Activated CD4-positive, CD25-positive, alpha-beta regulatory T cell treated with anti-CD3 and anti-CD28 coated beads, Interleukin-2, amount 50 U/mL, for 72 hours (primary cell): ENCODE results near the gene FXYD7.
A peak's percentile ranks its signal among the peaks of the same experiment; 100 is the strongest.

Experiments
- DNase-seq: peaks from one replicate; pipeline ENCODE4 v3.0.0; 2021

FXYD7 gene

DNA sequence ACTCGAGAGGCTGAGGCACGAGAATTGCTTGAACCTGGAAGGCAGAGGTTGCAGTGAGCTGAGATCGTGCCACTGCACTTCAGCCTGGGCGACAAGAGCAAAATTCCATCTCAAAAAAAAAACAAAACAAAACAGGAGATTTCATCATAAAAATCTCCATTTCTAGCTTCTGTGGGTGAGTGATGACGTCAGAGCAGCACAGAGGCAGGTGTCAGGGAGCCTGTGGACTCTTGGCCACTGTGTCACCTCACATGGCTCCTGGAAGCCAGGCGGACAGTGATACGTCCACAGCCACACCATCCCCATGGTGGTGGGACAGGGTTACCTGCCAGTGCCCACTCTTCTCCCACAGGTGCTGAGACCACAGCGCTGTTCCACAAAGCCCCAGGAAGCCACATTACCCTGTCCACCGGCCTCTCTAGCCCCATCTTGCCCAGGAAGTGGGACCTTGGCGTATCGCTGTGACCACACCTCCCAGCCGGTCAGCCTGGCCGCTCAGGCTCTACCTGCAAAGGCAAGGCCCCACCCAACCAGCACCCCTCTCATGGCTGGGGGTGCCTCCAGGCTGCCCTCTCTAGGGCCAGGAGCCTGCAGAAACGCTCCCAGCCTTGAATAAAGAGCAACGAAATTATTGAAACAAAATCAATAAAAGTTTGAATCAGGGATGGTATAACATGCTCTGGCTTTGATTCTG is 29.9 kb upstream of the FXYD7 start:
- no peak for DNase-seq

DNA sequence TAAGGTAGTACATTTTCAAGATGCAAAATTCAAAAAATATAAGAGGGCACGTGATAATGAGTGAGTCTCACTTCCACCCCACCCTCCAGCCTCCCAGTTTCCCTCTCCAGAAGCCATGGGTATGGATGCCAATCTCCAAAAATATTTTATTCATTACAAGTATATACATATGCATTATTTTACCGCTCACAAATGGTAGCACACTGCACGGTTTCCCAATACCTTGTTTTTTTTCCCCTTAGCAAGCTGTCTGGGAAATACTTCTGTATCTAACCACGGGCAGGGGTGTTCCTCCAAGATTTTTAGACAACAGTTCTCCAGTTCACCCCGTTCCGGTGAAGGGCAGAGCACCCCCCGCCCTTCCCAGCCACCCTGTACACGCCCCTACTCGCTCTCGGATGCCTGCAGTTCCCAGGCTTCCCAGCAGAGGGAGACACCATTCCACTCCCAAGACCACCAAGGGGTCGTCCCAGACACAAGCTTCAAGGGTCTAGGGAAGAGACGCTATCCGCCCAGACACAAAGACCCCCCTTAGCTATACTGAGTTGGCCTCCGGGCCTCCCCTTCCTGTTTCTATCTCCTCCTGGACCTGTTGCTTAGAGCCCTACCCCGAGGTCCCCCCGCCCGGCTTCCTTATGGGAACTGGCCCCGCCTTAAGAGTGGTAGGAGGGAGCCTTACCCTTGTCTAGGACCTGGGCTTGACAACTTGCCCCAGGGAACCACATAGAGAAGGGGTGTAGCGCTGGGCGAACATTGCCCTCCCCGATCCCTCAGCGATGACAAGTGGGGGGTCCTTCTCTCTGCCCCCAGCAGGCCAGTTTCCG is 28.5 kb upstream of the FXYD7 start:
- peak; percentile 74 for DNase-seq

DNA sequence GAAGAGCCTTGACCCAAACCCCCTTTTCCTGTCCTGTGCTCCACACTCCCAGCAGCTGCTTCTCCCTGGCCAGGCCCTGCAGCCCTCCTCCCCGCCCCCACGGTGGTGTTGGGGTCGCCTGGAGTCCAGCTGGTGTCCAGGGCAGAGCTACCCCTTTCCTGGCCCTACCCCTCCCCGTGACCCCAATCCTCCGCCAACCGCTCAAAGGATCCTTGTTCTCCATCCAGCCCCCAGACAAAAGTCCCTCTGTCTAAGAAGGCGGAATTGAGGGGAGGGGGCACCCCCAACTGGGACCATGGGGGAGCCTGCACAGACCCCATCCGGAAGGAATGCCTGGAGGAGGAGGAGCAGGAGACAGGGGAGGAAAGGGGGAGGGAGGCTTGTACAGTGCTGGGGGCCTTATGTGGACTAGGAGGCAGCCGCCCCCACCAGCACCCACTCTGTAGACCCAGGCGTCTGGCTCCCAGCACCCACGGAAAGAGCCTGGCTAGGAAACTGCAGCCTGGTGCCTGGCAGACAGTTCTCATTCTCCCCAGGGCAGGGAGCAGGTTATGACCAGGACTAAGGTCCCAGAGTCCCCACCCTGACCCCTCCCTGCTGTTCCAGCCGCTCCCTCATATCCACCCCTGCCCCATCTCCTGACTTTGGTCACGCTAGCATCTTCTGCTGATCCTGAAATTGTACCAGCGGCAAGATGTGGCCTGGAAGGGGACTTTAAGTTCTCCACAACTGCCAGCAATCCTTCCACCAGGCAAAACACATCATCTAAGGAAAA is 27.7 kb upstream of the FXYD7 start, which contains the start of gene FXYD3:
FXYD3 (plus strand) TSS at position 647 of the 775 bp plus-strand sequence. CDS start 3,554 bp downstream, outside the sequence.
- no peak for DNase-seq

DNA sequence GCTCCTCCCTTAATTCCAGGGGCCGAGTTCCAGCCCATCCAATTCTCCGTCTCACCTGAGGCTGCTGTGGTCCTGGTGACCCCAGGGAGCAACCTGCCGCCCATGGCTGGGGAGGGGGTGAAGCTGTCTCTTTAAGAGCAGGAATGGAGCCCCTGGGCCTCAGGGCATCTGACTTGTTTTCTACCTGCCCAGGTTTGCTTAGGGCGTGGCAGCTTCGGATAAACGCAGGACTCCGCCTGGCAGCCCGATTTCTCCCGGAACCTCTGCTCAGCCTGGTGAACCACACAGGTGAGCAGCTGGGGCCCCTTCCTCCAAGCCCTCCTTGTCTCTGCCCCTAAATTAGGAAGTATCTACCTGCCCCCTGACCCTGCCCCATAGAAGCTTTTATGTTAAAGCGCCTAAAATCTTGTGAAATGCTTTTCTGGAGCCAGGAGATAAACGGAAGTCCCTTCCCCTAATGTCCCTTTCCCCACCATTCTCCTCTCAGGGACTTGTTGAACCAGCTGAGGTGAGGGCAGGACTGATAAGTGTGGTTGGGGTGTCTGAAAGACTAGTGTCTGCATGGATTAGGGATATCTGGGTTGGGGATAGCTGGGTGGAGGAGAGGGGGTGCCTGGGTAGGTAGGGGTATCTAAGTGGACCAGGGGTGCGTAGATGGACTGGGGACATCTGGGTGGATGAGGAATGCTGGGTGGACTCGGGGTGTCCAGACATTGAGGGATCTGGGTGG is 26.8 kb upstream of the FXYD7 start:
- DNase-seq, result no peak

GRCh38 chr19:35117116-35117515 is 25.9 kb upstream of the FXYD7 start:
- DNase-seq, result no peak

GRCh38 chr19:35117799-35118198 is 25.3 kb upstream of the FXYD7 start:
- no peak for DNase-seq

DNA sequence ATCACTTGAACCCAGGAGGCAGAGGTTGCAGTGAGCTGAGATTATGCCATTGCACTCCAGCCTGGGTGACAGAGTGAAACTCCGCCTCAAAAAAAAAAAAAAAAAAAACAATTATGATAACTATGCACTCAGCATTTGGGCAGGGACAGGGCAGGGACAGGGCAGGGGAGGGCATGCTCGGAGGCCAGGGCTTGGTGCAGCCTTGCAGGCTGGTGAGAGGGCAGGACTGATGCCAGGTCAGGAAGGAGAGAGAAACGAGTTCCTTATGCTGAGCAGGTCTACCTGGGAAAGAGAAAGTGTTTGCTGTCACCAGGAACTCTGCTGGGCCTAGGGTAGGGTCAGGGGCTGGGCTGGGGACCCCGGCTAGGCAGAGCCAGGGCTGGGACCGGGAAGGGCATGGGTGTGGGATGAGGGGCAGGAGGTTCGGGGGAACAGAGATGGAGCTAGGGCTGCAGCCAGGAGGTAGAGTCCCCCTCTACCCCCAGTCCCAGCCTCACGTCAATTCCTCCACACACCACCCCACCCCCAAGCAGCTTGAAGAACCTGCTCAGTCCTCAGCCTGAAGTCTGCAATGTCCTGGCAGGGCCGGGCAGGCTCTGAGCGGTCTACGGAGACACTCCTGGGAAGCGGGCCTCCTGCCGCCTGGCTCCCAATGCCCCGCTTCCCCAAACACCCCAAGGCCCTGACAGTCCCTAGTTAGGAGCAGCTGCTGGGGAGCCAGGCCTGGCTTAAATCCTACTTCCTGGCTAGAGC is 24.6 kb upstream of the FXYD7 start:
- DNase-seq, result no peak

DNA sequence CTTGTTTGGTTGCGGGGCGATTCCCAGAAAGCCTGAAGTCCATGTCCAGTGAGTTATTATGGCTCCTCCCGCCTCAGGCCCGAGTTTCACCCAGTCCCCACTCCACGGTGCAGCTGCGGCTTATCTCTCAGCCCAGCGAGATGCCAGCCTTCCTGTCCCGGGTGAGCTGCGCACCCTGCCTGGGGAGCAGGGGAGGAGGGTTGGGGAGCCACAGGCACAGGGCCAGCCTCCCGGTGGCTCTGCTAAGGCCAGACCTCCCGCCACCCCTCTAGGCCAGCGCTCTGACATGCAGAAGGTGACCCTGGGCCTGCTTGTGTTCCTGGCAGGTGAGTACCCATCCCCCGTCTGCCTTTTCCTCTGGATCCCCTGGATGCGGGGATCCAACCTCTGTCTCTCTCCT is 24.0 kb upstream of the FXYD7 start:
- no peak for DNase-seq

GRCh38 chr19:35119578-35120155 is 23.4 kb upstream of the FXYD7 start:
- no peak for DNase-seq

DNA sequence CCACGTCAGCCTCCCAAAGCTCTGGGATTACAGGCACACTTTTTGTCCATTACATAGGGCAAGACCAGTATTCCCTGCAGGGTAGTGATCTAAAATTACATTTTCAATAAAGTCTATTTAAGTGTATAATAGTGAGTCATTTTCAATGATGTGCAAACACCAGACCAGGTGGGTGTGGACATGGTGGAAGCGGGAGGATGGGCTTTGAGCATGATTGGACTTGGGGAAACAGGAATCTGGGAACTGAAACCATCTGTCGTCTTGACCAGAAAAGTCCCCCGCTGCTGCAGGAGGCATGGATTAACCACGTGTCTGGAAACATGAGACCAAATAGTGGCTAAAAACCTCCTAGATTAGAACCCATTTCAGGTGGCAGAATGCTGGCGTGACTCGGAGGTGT is 22.6 kb upstream of the FXYD7 start:
- DNase-seq, result no peak

DNA sequence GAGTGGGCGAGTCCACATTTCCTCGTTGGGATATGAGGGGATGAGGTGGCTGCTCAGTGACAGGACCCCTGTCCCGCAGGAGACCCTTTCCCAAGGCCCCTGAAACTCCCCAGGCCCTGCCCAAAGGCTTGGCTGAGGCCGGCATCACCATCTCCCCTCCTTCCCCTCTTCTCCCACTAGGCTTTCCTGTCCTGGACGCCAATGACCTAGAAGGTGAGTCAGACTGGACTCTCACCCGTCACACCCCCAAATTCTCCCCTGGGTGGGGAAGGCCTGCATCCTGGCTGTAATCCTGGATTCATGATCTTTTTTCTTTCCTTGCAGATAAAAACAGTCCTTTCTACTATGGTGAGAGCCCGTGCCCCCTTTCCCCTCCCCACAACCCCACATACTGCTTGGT is 22.2 kb upstream of the FXYD7 start:
- DNase-seq, result no peak

GRCh38 chr19:35122687-35123551 is 20.1 kb upstream of the FXYD7 start:
- DNase-seq, result no peak

GRCh38 chr19:35123573-35123972 is 19.5 kb upstream of the FXYD7 start:
- no peak for DNase-seq

DNA sequence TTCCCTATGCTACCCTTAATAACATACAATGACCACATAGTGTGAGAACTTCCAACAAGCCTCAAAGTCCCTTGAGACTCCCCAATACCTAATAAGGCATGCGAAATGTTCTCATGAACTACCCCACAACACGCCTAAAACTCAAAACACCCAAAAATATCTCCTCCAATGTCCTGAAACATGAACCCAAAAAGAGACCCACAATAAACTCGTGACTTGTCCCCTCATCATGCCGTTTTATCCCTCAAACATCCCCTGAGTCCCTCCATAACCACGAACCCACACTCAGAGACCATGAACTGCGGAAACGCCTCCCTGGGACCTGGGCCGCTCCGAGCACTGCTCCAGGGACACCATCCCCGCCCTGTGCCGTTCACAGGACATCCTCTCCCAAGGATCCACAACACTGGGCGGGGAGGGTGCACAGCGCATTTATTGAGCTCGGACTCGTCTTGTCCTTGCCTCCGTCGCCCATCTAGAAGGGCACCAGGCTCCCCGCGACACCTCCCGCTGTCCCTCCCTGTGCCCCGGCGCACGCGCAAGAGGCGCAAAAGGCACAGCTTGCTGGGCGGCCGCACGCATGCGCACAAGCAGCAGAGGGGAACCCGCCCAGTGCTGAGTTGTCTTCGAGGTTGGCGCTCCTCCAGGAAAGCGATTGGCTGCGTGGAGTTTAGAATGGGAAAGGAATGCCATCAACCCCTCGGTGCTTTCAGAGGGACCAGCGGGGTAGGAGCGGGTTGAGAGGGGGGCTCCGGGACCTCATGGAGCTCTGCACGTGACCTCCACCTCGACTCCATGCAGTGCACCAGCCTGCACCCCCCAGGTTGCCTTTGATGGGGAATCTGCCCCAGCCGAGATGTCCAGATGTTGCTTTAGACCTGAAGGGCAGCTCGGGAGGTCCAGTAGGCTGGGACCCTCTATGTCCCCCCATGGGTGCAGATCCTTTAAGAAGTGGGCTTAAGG is 18.7 kb upstream of the FXYD7 start:
- peak; percentile 87 for DNase-seq

DNA sequence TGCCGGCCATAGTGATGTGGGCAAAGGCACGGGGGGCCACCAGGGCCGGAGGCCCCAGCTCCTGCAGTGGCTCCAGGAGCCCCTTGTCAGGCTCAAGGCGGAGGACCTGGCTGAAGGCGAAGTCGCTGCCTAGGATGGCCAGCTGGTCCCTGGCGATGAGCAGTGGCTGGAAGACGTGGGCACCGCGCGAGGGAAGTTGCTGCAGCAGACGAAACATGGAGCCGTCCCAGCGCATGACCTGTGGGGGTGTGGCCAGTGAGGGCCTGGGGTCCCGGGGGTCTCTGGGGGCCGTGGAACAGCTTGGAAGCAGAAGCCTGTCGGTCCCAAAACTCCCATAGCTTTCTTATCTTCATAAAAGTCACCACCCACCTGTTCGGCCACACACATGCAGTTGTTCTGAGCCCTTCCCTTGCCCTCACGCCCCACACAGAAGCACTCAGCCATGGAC is 17.8 kb upstream of the FXYD7 start:
- DNase-seq, result no peak

DNA sequence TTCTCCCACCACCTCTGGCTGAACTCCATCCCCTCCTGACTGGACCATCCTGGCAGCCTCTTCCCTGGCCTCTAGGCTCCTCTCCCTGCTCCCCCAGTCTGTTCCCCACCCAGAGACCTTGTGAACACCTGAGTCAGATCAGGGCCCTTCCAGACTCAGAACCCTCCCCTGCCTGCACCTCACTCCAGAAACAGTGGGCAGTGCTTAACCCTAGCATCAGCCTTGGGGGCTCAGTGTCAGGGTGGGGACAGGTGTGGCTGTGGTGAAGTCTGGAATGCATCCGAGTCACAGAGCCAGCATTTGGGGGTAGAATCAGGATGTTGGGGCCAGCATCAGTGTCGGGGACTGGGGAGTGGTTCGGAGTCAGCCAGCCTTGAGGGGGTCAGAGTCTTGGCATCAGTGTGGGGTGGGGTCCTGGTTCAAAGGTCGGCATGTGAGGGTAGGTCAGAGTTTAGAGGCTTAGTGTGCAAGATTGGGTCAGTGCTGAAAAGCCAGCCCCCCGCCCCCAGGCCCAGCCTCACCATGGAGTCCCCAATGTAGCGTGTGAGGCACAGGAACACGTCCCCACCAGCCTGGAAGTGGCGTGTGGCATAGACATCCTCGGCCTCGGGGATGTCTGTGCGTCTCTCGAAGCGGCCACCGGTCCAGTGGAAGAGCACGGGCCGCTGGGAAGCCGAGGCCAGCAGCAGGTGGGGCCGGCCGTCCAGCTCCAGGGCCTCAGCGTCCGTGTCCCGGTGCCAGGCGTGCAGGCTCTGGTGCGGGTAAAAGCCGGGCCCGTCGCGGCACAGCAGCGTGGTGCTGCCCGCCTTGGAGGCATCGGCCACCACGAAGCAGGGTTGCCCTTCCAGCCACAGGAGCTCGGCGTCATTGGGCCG is 17.1 kb upstream of the FXYD7 start:
- no peak for DNase-seq

- DNase-seq, result no peak
Measured at GRCh38 chr19:35126624-35126959, 16.5 kb upstream of the FXYD7 start.

GRCh38 chr19:35127871-35128270 is 15.2 kb upstream of the FXYD7 start:
- no peak for DNase-seq
